Measurements from ENCODE around the gene POU1F1.

The POU1F1 gene

DNA sequence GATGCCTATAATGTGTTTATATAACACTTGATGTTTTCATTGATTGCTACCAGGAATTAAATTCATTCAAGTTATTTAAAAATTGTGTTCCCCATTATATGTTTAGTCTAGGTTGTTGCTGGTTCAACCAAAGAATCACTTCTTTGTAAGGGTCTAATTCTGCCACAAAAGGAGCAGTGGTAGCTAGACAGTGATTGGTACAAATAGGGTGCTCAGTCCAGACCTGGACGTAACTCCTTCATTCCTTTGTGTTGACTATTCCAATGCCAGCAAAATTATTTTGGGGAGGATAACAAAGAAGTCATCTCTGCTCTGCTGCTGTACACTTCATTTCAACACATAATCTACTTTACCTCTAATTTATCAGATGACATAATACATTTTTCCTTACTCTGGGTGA lies 48.1 kb downstream of the POU1F1 start:
- H3K4me1 ChIP-seq (ENCODE audit: control insufficient read depth, insufficient read depth, low read length) = no peaks in the 10 kb centered on the region
- H3K9me3 ChIP-seq (ENCODE audit: control insufficient read depth, insufficient read depth, low read depth, low read length) = no peaks in the 10 kb centered on the region
- peak overlapping the region; percentile 98 for H3K4me3 ChIP-seq (ENCODE audit: low read depth, low read length)
- H3K27ac ChIP-seq (ENCODE audit: extremely low read depth, low read depth, low read length) = no peak overlapping the region
- no peak for TF ChIP-seq ZNF529 (tag by site-specific recombination; IDR thresholded peaks at IDR 0.05; ENCODE audit: insufficient replicate concordance)
- TF ChIP-seq, protein P1, sequence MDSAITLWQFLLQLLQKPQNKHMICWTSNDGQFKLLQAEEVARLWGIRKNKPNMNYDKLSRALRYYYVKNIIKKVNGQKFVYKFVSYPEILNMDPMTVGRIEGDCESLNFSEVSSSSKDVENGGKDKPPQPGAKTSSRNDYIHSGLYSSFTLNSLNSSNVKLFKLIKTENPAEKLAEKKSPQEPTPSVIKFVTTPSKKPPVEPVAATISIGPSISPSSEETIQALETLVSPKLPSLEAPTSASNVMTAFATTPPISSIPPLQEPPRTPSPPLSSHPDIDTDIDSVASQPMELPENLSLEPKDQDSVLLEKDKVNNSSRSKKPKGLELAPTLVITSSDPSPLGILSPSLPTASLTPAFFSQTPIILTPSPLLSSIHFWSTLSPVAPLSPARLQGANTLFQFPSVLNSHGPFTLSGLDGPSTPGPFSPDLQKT (IDR thresholded peaks at IDR 0.05; ENCODE audit: borderline replicate concordance, low read depth, low read length) = no peak
- peak; percentile 47 for TF ChIP-seq ZNF335 (tag by site-specific recombination; conservative IDR thresholded peaks at IDR 0.05)
- TF ChIP-seq IKZF3 (tag by site-specific recombination; IDR thresholded peaks at IDR 0.05) = no peak
- TF ChIP-seq, protein P2, sequence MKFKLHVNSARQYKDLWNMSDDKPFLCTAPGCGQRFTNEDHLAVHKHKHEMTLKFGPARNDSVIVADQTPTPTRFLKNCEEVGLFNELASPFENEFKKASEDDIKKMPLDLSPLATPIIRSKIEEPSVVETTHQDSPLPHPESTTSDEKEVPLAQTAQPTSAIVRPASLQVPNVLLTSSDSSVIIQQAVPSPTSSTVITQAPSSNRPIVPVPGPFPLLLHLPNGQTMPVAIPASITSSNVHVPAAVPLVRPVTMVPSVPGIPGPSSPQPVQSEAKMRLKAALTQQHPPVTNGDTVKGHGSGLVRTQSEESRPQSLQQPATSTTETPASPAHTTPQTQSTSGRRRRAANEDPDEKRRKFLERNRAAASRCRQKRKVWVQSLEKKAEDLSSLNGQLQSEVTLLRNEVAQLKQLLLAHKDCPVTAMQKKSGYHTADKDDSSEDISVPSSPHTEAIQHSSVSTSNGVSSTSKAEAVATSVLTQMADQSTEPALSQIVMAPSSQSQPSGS (tag by site-specific recombination; IDR thresholded peaks at IDR 0.05; ENCODE audit: low read depth) = 0 out of 2 replicates have a peak, but pooled peaks have one; percentile 41
- CTCF ChIA-PET = interaction anchor here (0.7 to 1.3 kb wide), 4 partner anchors 70 to 799 kb away, joined by 3 to 5 read pairs (median 3); no protein-coding TSS in a partner anchor
- POLR2A ChIA-PET = no interaction called here
- peaks cover 0 to 2% of the 10 kb centered on the region in 2 experiments; a peak in 1 of 3 replicates for H3K36me3 ChIP-seq (ENCODE audit: control insufficient read depth in 2 of 2, insufficient read depth in 1 of 2, low read length in 2 of 2)

- H3K27ac ChIP-seq (ENCODE audit: extremely low read depth, low read depth, low read length) = no peak overlapping the region; the same call in 1 of the 2 replicates
- H3K9me3 ChIP-seq (ENCODE audit: control insufficient read depth, insufficient read depth, low read depth, low read length) = no peaks in the 10 kb centered on the region
- TF ChIP-seq SCRT2 (tag by site-specific recombination; IDR thresholded peaks at IDR 0.05) = peak; percentile 65; the same call in 1 of the 2 replicates
- no peak for TF ChIP-seq ZNF747 (tag by site-specific recombination; IDR thresholded peaks at IDR 0.05)
- TF ChIP-seq ZNF19 (tag by site-specific recombination; IDR thresholded peaks at IDR 0.05; ENCODE audit: low read depth) = no peak
- no peak for TF ChIP-seq ZNF132 (tag by site-specific recombination; IDR thresholded peaks at IDR 0.05; ENCODE audit: borderline replicate concordance)
- TF ChIP-seq ZFP69B (tag by site-specific recombination; IDR thresholded peaks at IDR 0.05) = no peak
- TF ChIP-seq OSR2 (tag by site-specific recombination; IDR thresholded peaks at IDR 0.05) = no peak
- TF ChIP-seq, protein P3, sequence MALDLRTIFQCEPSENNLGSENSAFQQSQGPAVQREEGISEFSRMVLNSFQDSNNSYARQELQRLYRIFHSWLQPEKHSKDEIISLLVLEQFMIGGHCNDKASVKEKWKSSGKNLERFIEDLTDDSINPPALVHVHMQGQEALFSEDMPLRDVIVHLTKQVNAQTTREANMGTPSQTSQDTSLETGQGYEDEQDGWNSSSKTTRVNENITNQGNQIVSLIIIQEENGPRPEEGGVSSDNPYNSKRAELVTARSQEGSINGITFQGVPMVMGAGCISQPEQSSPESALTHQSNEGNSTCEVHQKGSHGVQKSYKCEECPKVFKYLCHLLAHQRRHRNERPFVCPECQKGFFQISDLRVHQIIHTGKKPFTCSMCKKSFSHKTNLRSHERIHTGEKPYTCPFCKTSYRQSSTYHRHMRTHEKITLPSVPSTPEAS (tag by site-specific recombination; IDR thresholded peaks at IDR 0.05) = no peak
- peak; percentile 81; the same call in 1 of the 2 replicates for TF ChIP-seq ZNF677 (tag by site-specific recombination; IDR thresholded peaks at IDR 0.05)
- TF ChIP-seq ZNF701 (tag by site-specific recombination; IDR thresholded peaks at IDR 0.05) = no peak
- TF ChIP-seq, protein P4, sequence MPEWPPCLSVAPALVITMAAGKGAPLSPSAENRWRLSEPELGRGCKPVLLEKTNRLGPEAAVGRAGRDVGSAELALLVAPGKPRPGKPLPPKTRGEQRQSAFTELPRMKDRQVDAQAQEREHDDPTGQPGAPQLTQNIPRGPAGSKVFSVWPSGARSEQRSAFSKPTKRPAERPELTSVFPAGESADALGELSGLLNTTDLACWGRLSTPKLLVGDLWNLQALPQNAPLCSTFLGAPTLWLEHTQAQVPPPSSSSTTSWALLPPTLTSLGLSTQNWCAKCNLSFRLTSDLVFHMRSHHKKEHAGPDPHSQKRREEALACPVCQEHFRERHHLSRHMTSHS (tag by site-specific recombination; IDR thresholded peaks at IDR 0.05) = no peak
- TF ChIP-seq ZNF548 (tag by site-specific recombination; IDR thresholded peaks at IDR 0.05) = no peak
- no peak for TF ChIP-seq ZNF777 (tag by site-specific recombination; IDR thresholded peaks at IDR 0.05; ENCODE audit: borderline replicate concordance)
- H3K36me3 ChIP-seq (ENCODE audit: control insufficient read depth in 2 of 2, insufficient read depth in 1 of 2, low read length in 2 of 2) = peaks cover 0 to 2% of the 10 kb centered on the region in 2 experiments; a peak in 1 of 3 replicates
- ChIA-PET CTCF (interaction anchor here (0.7 to 1.3 kb wide), 2 partner anchors 71 to 799 kb away, joined by 3 read pairs; no protein-coding TSS in a partner anchor), POLR2A (no interaction called here)
- H3K4me3 ChIP-seq (ENCODE audit: low read depth, low read length) = peak overlapping the region; percentile 98
- H3K4me1 ChIP-seq (ENCODE audit: control insufficient read depth, insufficient read depth, low read length) = no peaks in the 10 kb centered on the region
Measured at GRCh38 chr3:87227835-87228144, 48.6 kb downstream of the POU1F1 start.

All from HEK293 (cell line).